Stimulated activated CD4-positive, alpha-beta T cell treated with anti-CD3 and anti-CD28 coated beads, Interleukin-4, amount 100 ng/mL, for 4 hours (primary cell): ENCODE results near the gene B3GNT8.
"Not testable (repeated sequence)": the region's sequence is repeated elsewhere in the genome, so short reads cannot be mapped to it uniquely, and the experiment has no call there.

Experiments
- DNase-seq, 2 experiments: peaks; one replicate each; pipeline ENCODE4 v3.0.0-alpha.2; 2020

B3GNT8 gene

DNA sequence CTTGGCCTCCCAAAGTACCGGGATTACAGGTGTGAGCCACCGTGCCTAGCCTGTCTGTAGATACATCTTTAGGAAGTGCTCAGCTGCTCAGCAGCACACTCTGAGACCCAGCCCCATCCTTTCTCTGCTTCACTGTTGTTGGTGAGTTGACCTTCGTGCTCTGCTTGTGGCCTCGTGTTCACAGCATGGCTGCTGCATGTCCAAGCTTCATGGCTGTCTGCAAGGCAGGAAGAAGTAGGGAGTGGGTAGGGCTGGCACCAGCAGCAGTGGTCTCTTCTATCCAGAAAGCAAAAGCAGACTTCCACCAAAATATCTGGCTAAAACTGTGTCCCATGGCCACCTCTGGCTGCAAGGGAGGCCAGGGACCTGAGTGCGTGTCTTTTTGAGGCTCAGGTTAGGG lies 14.2 kb downstream of the B3GNT8 start:
- no peak for DNase-seq

DNA sequence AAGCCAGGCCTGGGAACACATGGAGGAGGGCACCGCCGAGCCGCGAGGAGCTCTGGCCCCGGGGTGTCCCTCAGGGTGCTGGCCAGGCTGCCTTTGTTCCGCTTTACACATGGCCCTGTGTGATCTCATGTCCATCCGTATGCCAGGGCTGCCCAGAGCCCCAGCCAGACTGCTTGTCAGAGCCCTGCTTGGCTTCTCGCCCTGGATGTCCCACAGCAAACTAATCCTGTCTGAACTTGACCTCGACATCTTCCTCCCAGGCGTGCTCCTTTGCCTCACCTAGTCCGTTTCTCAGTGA lies 15.3 kb downstream of the B3GNT8 start:
- DNase-seq = no peak

DNA sequence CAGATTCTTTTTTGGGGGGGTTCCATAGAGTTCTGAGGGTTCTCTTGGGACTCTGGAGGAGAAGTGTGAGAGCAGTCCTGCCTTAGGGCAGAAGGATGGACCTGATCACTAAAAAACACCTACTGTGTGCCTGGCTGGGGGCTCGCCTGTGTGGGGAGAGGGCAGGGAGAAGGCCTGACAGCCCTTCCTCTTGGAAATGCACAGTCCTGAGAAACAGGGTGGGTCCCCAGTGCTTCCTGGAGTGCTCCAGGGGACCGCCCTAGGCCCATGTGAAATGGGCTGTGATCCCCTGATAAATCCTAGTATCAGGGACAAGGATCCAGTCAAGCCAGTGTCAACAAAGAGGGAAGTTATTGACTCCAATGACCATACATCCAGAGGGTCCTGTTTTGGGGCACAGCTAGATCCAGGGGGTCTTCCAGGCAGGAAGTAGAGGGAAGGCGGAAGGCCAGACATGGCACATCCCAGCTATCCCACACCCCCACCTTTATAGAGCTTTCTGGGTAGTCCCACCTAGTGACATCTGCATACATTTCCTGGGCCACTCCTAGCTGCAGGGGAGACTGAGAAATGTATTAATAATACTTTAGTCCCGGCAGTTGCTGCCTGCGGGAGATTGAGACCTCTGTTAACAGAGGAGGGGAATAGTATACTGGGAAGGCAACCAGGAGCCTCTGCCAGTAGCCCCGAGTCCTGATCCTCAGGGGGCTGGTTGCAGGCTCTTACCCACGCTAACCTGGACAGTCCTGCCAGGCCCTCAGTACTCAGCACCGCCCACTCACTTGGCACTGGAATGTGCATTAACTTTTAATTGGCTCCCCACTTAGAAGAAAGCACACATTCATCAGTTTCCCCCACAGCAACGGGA lies 15.8 kb downstream of the B3GNT8 start:
- no peak for DNase-seq

DNA sequence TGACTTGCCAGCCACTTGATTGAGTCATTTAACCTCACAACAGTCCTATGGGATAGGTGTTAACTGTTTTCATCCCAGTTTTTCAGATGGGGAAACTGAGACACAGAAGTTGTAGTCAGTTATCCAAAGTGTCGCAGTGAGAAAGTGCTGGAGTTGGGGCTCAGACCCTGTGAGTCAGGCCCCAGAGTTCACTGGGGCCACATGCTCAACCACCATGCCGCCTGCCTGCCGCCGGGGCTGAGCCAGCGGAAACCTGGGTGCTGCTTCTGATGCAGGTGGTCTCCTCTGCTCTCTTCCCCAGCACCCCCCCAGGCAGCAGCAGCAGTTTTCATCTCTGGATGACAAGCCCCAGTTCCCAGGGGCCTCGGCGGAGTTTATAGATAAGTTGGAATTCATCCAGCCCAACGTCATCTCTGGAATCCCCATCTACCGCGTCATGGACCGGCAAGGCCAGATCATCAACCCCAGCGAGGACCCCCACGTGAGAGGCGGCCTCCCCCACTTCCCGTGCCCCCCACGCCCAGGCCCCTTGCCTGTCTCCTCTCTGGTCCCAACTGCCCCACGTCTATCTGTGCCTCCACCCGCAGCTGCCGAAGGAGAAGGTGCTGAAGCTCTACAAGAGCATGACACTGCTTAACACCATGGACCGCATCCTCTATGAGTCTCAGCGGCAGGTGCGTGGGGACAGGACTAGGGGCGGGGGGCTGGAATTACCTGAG lies 16.7 kb downstream of the B3GNT8 start:
- no peak for DNase-seq

DNA sequence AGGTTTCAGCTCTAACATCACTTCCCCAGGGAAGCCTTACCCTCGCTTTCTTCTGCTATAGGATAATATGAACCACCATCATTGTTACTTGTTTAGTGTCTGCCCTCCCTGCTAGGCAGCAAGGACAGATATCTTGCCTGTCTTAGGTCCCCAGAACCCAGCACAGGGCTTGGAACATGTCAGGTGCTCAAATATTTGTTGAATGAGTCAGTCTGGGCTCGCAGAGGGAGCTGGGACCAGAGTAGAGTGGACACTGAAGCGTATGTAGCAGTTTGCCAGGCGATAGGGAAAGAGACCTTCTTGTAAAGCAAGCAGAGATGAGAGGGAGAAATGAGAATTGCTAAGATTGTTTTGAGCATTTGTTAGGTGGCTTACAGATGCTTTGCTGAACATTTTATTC lies 17.9 kb downstream of the B3GNT8 start:
- DNase-seq = no peak

- not testable (repeated sequence) for DNase-seq
Measured at GRCh38 chr19:41408846-41409245, 18.3 kb downstream of the B3GNT8 start.

- DNase-seq = no peak
Measured at GRCh38 chr19:41408256-41408655, 18.9 kb downstream of the B3GNT8 start.

DNA sequence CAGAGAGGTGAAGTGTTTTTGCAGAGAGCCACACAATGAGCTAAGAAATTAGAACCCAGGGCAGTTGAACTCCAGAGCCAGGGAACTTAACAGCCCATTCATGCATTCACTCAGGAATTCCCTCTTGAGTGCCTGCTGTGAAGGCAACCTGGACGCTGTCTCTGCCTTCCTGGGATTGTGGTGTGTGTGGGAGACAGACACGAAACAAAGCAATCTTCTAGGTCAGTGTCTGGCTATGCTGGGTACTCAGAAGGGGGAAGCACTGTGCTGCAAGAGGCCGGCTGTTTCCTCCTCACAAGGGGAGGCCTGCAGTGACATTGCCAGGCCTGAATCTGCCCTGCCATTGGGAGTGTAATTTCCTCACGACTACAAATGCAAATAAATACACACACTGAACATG lies 19.9 kb downstream of the B3GNT8 start:
- no peak for DNase-seq

- DNase-seq = no peak
Measured at GRCh38 chr19:41405776-41406175, 21.4 kb downstream of the B3GNT8 start.

DNA sequence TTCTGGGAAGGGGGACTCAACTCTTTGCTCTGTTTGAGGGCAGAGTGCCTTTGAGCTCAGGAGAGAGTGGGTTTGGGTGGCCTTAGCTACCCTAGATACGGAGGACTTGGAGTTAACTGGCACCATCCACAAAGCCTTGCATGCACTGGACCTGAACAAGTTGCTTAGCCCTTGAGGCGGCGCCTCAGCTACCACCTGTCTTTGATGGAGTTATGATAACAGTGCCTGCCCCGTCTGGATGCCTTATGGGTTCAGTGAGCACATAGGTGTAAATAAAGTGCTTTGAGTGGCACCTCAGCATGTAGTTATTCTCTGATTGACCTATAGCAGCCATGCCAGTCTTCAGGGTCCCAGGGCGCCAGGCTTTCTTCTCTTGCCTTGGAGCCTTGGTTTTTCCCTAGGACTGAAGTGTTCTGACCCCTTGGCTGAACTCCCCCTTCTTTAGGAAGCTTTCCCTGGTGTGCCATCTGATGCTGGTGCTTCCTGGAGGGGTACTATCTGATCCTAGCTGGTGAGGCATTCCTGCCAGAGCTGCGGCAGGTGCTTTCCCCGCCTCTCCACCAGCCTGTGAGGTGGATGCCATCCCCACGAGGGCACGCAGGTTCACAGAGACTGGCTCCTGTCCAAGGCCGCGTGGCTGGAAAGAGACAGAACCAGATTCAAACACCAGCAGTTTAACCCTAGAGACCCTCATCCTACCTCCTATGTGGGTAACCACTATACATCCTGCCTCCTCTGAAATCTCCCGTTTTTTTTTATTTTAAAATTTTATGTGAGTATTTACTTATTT lies 23.8 kb downstream of the B3GNT8 start:
- DNase-seq = no peak

DNA sequence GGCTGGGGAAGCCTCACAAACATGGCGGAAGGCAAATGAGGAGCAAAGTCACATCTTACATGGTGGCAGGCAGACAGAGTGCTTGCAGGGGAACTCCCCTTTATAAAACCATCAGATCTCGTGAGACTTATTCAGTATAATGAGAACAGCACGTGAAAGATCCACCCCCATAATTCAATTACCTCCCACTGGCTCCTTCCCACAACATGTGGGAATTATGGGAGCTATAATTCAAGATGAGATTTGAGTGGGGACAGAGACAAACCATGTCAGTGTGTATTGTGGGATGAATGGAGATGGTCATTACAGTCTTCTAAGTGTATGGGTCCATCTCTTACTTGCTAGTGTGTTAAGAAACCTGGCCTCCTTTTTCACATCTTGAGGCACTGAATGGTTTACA lies 25.2 kb downstream of the B3GNT8 start:
- DNase-seq = no peak

DNA sequence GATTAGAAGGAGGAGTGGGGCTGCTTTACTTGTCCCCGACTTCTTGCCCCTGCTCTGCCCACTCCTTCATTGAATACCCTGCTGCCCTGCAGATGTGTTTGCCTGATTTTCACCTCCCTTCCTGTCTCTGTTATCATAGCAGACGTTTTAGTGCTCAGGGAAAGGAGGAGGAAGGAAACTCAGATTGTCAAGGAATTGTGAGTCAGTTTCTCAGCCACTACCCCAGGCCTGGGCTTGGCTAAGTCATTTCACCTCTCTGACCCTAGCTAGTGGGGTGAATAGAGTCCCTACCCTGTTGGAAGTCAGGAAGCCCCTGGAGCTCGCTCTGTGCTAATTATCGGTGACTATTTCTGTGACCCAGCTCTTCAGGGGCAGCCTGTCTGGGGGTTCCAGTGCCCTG lies 25.7 kb downstream of the B3GNT8 start:
- DNase-seq = no peak

- DNase-seq = no peak
Measured at GRCh38 chr19:41399525-41399924, 27.6 kb downstream of the B3GNT8 start.

DNA sequence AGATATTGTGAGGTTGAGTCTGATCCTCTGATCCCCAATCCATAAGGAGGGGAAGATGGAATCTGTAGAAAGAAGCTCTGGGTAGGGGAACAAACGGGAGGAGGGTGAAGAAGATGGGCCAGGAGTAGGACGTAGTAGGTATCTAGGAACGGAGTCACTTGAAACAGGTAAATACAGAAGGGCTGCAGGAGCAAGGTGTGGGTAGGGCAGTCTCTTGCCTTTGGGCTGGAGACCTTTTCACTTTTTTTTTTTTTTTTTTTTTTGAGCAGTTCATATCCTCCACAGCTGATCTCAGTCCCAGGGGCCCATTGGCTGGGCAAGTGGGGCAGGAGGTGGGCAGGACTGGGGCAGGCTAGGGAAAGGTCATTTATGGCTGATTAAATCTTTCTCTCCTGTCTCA lies 28.1 kb downstream of the B3GNT8 start:
- DNase-seq = no peak

DNA sequence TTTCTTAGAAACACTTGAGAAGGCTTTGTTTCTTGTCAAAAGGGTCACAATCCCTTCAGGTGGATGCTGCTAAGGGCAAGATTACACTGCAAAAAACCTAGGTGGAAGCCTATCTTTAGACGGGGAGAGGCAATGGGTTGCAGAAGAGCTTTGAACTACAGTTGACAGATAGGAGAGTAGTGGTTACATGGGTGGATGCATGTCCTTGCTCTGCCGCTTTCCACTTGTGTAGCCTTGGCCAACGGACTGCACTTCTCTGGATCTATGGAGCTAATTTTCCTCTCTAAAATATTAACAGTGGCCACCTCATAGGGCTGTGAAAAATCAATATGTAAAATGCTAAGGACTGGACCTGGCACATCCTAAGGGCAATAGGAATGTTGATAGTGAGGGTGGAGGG lies 28.6 kb downstream of the B3GNT8 start:
- no peak for DNase-seq

- DNase-seq = no peak
Measured at GRCh38 chr19:41398050-41398418, 29.1 kb downstream of the B3GNT8 start.

DNA sequence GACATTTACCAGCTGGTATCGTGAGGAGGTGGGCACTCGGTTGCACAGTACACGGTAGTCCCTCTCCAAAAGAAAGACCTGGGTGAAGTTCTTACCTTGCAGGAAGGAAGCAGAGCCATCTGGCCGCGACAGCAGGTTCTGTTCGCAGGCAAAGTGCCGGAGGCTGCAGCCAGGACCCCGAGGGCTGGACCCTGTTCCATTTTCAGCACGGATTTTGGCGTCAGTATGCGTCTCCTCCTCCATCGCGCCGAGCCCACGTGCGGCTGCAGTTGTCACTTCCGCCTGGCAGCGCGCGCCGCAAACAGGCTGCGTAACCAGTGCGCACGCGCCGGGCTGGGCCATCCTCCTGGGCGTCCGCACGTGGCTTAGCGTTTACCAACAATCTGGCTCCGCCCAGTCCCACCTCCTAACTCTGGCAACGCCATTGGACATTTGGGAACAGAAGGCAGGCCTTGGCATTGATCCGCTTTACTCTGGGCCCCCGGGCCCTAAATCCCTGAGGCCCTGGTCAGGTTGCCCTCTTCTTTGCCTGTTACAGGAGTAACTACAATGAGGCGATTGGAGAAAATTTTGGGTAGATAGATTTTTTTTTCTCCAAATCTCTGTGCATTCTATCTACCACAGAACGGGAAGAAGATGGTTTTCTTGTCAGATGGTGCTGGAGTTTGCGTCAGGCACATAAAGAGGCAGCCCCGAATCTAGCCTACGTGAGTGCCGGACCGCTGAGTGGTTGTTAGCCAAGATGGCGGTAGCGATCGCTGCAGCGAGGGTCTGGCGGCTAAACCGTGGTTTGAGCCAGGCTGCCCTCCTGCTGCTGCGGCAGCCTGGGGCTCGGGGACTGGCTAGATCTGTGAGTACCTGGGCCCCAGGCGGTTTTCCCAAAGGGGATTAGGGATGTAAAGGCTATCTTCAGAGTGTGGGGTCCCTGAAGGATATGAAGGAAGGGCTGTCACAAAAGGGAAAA lies 29.8 kb downstream of the B3GNT8 start, which contains the start of the genes BCKDHA and EXOSC5:
Gene BCKDHA, plus strand, starts transcription at position 733 of the 964 bp plus-strand sequence. Its CDS starts 10 bp downstream, at position 743.
Gene EXOSC5, minus strand, starts transcription at position 274 of the 964 bp plus-strand sequence. Its CDS starts 31 bp downstream, at position 243.
- peak; percentile 97 to 100 for DNase-seq

DNA sequence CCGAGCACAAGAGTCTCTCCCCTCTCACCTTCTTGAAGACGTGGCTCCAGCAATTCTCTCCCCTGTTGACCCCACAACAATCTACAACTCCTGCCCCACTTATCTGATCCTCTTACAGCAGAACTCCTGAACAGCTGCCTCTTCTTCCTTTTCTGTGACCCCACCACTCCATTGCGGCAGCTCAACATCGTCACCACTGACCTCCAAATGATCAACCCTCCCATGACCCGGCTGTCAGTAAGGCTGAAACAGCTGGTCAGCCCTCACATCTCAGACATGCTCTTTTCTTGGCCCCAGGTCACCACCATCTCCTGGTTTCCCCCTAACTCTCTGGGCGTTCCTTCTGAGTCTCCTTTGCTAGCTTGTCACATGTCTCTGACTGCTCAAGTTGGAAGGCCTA lies 31.8 kb downstream of the B3GNT8 start:
- DNase-seq = no peak

- DNase-seq = no peak
Measured at GRCh38 chr19:41392775-41393174, 34.4 kb downstream of the B3GNT8 start.

DNA sequence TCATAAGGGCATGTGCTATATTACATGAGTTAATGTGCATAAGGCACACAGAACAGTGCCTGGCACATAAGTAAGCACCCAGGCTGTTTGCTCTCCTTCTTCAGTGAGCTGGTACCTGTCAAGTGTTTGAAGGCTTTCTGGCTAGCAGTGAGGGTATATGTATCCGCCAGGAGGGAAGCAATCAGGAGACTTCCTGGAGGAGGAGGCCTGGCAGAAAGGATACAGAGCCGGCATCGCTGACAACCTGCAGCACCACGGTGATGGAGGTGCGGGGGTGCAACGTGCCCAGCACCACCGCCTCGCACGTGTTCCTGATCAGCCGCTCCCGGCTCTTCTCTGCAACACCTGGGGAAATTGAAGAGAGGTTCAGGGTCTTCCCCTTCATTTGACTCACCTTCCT lies 35.6 kb downstream of the B3GNT8 start:
- DNase-seq = no peak

DNA sequence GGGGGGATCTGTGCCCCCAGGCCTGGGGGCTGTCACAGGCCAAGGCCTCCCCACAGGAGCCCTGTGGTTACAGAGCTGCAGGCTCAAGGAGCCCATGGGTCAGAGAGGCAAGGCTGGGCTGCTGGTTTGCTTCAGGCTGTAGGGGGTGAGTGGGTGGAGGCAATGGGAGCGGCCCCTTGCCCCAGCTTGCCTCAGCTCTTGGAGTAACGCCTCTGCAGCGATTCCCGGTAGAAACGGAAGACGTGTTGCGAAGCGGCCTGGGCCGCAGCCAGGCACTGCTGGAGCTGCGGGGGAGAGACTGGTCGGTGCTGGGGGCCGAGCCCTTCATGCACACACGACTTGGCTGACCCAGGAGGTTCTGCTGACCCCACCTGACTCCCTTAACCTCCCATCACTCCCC lies 40.7 kb downstream of the B3GNT8 start:
- no peak for DNase-seq

DNA sequence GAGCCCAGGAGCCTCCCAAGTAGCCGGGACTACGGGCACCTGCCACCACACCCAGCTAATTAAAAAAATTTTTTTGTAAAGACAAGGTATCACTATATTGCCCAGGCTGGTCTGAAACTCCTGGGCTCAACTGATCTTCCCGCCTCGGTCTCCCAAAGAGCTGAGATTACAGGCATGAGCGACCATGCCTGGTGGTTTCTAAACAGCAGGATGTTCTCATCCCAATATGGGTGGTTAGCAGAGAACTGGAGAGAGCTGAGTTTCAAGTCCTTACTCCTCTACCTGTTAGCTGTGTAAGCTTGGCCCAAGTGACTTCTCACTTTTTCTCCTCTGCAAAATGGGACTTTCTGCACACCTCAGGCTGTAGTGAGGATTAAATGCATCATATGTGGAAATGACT lies 42.8 kb downstream of the B3GNT8 start:
- no peak for DNase-seq
